ENCODE data around the gene INTS4. TPM values are rescaled to one million over a fixed set of nuclear protein-coding genes. Genes with fewer than 3 reads are reported as not detected.

INTS4 gene
- total RNA-seq, 4 donors from 2014 or later, result 10.0 to 13.8 (median 11.9) TPM

DNA sequence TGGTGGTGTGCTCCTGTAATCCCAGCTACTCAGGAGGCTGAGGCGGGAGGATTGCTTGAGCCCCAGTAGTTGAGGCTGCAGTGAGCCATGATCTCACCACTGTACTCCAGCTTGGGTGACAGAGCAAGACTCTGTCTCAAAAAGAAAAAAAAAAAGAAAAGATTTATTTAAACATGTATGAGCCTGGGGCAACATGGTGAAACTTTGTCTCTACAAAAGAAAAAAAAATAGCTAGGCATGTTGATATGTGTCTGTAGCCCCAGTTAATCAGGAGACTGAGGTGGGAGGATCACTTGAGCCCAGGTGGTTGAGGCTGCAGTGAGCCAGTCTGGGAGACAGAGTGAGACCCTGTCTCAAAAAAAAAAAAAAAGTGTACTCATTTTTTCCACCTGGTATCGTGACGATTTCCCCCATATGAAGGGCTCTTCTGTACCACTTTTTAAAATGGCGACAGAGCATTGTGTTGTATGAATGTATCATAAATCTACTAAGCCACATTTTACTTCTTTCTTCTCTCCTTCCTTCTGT is 45.0 kb upstream of the INTS4 start:
- Histone ChIP-seq H3K27me3 (no peaks in the 10 kb centered on the region), H3K4me3 (no peak overlapping the region)
- intact Hi-C loops (cut with DNase I; ENCODE audit: low total_unique reads), result no loop called here

GRCh38 chr11:78038697-78039313 is 44.3 kb upstream of the INTS4 start:
- no peak overlapping the region for H3K27ac ChIP-seq
- H3K4me1 ChIP-seq, result peaks cover 0 to 8% of the 10 kb centered on the region in 2 donors
- no peaks in the 10 kb centered on the region for H3K9me3 ChIP-seq
- ATAC-seq, result no peak
- no peak for DNase-seq
- TF ChIP-seq CTCF (IDR thresholded peaks at IDR 0.05 in 4 of 5, conservative IDR thresholded peaks at IDR 0.05 in 1 of 5), result no peak
- TF ChIP-seq POLR2A (IDR thresholded peaks at IDR 0.05), result no peak
- no peaks in the 10 kb centered on the region for H3K36me3 ChIP-seq
- H3K4me3 ChIP-seq, result no peak overlapping the region
- H3K27me3 ChIP-seq, result no peaks in the 10 kb centered on the region
- intact Hi-C loops (cut with DNase I; ENCODE audit: low total_unique reads) (no loop called here), in situ Hi-C loops (cut with MboI; ENCODE audit: low sequenced_read_pairs in 4 of 4) (no loop called here)

More for the DNA sequence above, 45.0 kb upstream of the INTS4 start:
- H3K27ac ChIP-seq, result peak overlapping the region in 2 of 4 donors; percentile 62 to 71
- in situ Hi-C loops (cut with MboI; ENCODE audit: low sequenced_read_pairs in 4 of 4), result no loop called here
- TF ChIP-seq POLR2A (IDR thresholded peaks at IDR 0.05) (no peak), CTCF (IDR thresholded peaks at IDR 0.05 in 4 of 5, conservative IDR thresholded peaks at IDR 0.05 in 1 of 5) (no peak)
- H3K36me3 ChIP-seq, result no peaks in the 10 kb centered on the region
- DNase-seq (no peak), ATAC-seq (no peak)
- no peaks in the 10 kb centered on the region for H3K9me3 ChIP-seq
- H3K4me1 ChIP-seq, result peaks cover 0 to 8% of the 10 kb centered on the region in 2 donors

- intact Hi-C loops (cut with DNase I; ENCODE audit: low total_unique reads), result no loop called here
- ATAC-seq, result no peak
Measured at GRCh38 chr11:78037825-78038620, 43.6 kb upstream of the INTS4 start.

DNA sequence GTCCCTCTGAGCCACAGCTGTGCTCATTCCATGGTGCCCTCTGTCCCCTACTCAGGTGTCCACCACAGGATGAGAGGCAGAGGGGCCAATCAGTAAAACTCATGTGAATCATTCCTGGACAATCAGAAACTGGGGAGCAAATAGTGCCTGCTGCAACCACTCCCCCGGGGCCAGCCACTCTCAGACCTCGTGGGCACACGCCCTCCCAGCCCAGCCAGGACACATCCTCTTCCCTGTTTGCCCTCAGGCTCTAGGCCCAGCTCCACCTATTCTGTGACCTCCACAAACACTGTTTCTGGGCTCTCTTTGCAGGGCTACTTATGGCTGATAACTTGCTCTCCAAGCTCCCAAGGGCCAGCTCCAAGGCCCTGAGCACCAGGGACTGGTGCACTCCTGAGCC is 42.6 kb upstream of the INTS4 start:
- in situ Hi-C loops (cut with MboI; ENCODE audit: low sequenced_read_pairs in 4 of 4) (no loop called here), intact Hi-C loops (cut with DNase I; ENCODE audit: low total_unique reads) (no loop called here)
- Histone ChIP-seq H3K36me3 (no peaks in the 10 kb centered on the region), H3K27ac (no peak overlapping the region), H3K4me3 (no peak overlapping the region), H3K9me3 (no peaks in the 10 kb centered on the region), H3K4me1 (peaks cover 0 to 8% of the 10 kb centered on the region in 2 donors), H3K27me3 (no peaks in the 10 kb centered on the region)
- ATAC-seq, result no peak
- no peak for TF ChIP-seq CTCF (IDR thresholded peaks at IDR 0.05 in 4 of 5, conservative IDR thresholded peaks at IDR 0.05 in 1 of 5)
- TF ChIP-seq POLR2A (IDR thresholded peaks at IDR 0.05), result no peak
- DNase-seq, result no peak

More at GRCh38 chr11:78037825-78038620, 43.6 kb upstream of the INTS4 start:
- DNase-seq, result no peak
- H3K27ac ChIP-seq, result no peak overlapping the region
- no peaks in the 10 kb centered on the region for H3K36me3 ChIP-seq
- H3K4me3 ChIP-seq, result no peak overlapping the region
- in situ Hi-C loops (cut with MboI; ENCODE audit: low sequenced_read_pairs in 4 of 4), result no loop called here
- H3K9me3 ChIP-seq, result no peaks in the 10 kb centered on the region
- no peaks in the 10 kb centered on the region for H3K27me3 ChIP-seq
- H3K4me1 ChIP-seq, result peaks cover 0 to 8% of the 10 kb centered on the region in 2 donors
- no peak for TF ChIP-seq CTCF (IDR thresholded peaks at IDR 0.05 in 4 of 5, conservative IDR thresholded peaks at IDR 0.05 in 1 of 5)
- no peak for TF ChIP-seq POLR2A (IDR thresholded peaks at IDR 0.05)

Data from gastrocnemius medialis (tissue), 4 donors.